H1 (cell line): Measurements from ENCODE around the gene FAM53A. TPM values are rescaled to one million over a fixed set of nuclear protein-coding genes. Genes with fewer than 3 reads are reported as not detected.

ENCODE experiments used
- MAFK ChIP-seq: IDR thresholded peaks from 2 replicates; pipeline ENCODE4 v1.6.1; 2012; ENCODE audit warnings: low read depth, mild to moderate bottlenecking, improper control_type of control experiment, low read length
- TAF1 ChIP-seq: IDR thresholded peaks from 2 replicates; pipeline ENCODE4 v1.6.1; 2011; ENCODE audit warnings: mild to moderate bottlenecking, low read depth, low read length
- polyA plus RNA-seq, 7 experiments: library from polyadenylated mRNA; depleted of rRNA in 3 of 7; stranded (reverse) in 5 of 7; unstranded in 2 of 7; fragments of >200 nt in 5 of 7; fragments of 200-250 nt in 2 of 7; gene quantifications; 1 replicate in 5 of 7; 2 replicates in 1 of 7; 4 replicates in 1 of 7; pipeline versions ENCODE4 v1.2.1 to v1.2.3, GENCODE V29; 2011 to 2013; ENCODE audit warnings: missing spikeins in 2 of 7, mixed read lengths in 2 of 7
- total RNA-seq: library from RNA; stranded (reverse); fragmentation: NEBNext Ultra II Directional; extraction: Animal tissue kit (Norgen Biotek cat#: 25700); gene quantifications from 2 replicates; pipeline ENCODE4 v1.2.1, GENCODE V29; 2021

The FAM53A gene
- total and polyA plus RNA-seq, 2 of the 8 experiments (the other 6 are each of a cell fraction or from before 2014, with no cell fraction given) = 1.9 to 2.0 TPM

- TF ChIP-seq MAFK = peak; percentile 9; the same call in 1 of the 2 replicates
- 0 out of 2 replicates have a peak, but pooled peaks have one; percentile 18 for TF ChIP-seq TAF1
These were observed 42.2 kb upstream of the FAM53A start (continued) for GRCh38 chr4:1726146-1726934.
